Astrocyte (in vitro differentiated cells and primary cell): ENCODE results near the gene PPP1R14B.

ENCODE experiments used
- EZH2 ChIP-seq: IDR thresholded peaks from 2 replicates; pipeline ENCODE4 v1.6.1; 2012; ENCODE audit warnings: mild to moderate bottlenecking, low read length, inconsistent platforms; ENCODE audit not compliant: insufficient read depth
- TF ChIP-seq, protein P1 (sequence below): IDR thresholded peaks from 2 replicates; pipeline ENCODE4 v1.5.1; 2011; ENCODE audit warnings: low read depth, mild to moderate bottlenecking, inconsistent platforms, low read length, moderate library complexity; ENCODE audit not compliant: insufficient read depth

DNA sequence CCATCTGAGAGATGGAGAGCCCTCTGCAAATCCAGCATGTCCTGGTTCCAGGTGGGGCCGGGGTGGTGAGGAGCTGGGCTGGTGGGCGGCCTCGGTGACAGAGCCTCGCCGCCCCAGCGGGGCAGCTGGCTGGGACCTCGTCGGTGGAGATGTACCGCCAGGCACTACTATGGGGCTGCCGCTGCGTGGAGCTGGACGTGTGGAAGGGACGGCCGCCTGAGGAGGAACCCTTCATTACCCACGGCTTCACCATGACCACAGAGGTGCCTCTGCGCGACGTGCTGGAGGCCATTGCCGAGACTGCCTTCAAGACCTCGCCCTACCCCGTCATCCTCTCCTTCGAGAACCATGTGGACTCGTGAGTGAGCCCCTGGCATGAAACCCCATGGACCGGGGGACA, 11.6 kb upstream of the PPP1R14B start:
- TF ChIP-seq, protein P1, sequence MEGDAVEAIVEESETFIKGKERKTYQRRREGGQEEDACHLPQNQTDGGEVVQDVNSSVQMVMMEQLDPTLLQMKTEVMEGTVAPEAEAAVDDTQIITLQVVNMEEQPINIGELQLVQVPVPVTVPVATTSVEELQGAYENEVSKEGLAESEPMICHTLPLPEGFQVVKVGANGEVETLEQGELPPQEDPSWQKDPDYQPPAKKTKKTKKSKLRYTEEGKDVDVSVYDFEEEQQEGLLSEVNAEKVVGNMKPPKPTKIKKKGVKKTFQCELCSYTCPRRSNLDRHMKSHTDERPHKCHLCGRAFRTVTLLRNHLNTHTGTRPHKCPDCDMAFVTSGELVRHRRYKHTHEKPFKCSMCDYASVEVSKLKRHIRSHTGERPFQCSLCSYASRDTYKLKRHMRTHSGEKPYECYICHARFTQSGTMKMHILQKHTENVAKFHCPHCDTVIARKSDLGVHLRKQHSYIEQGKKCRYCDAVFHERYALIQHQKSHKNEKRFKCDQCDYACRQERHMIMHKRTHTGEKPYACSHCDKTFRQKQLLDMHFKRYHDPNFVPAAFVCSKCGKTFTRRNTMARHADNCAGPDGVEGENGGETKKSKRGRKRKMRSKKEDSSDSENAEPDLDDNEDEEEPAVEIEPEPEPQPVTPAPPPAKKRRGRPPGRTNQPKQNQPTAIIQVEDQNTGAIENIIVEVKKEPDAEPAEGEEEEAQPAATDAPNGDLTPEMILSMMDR = no peak
- no peak for TF ChIP-seq EZH2
